ENCODE results near the gene ALDH9A1.

DNA sequence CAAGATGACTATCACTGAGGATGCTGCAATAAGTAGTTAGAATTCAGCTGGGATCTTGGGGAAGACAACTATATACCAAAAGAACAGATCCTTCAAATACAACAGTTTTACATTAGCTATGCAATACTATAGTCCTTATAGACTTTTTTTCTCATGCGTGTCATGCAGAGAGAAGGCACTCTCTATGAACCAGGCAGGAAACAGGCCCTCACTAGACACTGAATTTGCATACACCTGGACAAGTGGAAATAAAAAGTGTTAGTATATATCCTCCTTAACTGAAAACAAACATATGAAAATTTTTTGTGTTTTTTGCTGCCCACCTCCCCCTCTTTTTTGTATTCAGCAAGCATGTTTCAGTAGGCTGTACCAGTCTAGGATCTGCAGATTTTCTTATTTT is 40.4 kb upstream of the ALDH9A1 start:
- TF ChIP-seq MAZ (IDR thresholded peaks at IDR 0.05; ENCODE audit: borderline replicate concordance, low read depth, low read length) = no peak
- TF ChIP-seq, protein P1, sequence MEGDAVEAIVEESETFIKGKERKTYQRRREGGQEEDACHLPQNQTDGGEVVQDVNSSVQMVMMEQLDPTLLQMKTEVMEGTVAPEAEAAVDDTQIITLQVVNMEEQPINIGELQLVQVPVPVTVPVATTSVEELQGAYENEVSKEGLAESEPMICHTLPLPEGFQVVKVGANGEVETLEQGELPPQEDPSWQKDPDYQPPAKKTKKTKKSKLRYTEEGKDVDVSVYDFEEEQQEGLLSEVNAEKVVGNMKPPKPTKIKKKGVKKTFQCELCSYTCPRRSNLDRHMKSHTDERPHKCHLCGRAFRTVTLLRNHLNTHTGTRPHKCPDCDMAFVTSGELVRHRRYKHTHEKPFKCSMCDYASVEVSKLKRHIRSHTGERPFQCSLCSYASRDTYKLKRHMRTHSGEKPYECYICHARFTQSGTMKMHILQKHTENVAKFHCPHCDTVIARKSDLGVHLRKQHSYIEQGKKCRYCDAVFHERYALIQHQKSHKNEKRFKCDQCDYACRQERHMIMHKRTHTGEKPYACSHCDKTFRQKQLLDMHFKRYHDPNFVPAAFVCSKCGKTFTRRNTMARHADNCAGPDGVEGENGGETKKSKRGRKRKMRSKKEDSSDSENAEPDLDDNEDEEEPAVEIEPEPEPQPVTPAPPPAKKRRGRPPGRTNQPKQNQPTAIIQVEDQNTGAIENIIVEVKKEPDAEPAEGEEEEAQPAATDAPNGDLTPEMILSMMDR (conservative IDR thresholded peaks at IDR 0.05; ENCODE audit: low read depth, low read length) = no peak
